SH-SY5Y (cell line): ENCODE data around the gene TENM4.
A peak's percentile ranks its signal among the peaks of the same experiment; 100 is the strongest.

Experiments
- GATA2 ChIP-seq: IDR thresholded peaks from 2 replicates; pipeline ENCODE4 v1.6.1; 2011; ENCODE audit warnings: mild to moderate bottlenecking, low read depth, low read length
- GATA3 ChIP-seq: IDR thresholded peaks from 2 replicates; pipeline ENCODE4 v1.6.1; 2011; ENCODE audit warnings: low read depth, mild to moderate bottlenecking, low read length, moderate library complexity

TENM4 gene

DNA sequence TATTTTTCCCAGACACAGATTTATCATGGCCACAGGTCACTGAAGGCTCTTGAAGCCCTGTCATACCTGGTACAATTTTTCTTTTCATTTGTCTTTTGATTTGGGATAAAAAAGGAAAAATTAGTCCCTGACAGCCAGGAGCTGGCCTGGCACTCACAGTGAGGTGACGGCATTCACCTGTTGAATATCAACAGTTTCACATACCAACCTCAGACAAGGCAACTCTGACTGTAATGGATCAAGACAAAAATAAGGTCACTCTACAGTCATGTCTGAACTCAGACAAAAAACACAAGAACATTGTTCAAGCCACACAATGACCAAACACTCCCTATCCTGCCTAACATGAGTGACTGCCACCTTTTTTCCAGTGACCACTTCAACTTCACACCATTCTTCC lies 392.9 kb downstream of the TENM4 start:
- TF ChIP-seq GATA2 (no peak), GATA3 (no peak)

DNA sequence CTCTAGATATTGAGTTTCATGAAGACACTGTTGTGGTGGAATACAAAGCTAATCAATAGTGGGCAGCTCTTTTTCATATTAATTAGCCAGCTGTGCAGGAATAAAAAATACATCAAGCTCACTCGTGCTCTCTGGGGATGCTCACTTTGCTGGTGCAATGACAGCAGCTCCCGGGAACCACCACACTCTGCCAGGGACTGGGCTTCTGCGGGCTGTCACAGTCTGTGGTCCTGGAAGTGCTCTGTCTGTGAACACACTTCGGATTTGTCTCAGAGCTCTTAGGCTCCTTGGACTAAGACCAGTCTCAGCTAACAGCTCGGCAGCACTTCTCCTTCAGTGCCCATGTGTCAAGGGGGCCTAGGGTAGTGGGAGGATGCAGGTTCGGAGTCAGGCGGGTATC lies 393.5 kb downstream of the TENM4 start:
- TF ChIP-seq GATA3 (no peak), GATA2 (no peak)

DNA sequence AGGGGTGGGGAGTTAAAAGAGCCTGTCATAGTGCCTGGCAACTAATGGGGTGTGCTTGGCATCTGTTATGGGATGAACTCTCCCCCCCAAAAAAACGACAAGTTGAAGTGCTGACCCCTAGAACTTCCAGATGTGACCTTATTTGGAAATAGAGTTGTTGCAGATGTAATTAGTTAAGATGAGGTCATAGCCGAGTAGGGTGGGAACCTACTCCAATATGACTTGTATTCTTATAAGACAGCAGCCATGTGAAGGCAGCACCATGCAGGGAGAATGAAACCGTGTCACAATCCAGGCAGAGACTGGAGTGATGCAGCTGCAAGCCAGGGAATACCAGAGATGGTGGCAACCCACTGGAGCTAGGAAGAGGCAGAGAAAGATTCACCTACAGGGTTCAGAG lies 394.5 kb downstream of the TENM4 start:
- no peak for TF ChIP-seq GATA3
- TF ChIP-seq GATA2, result no peak

DNA sequence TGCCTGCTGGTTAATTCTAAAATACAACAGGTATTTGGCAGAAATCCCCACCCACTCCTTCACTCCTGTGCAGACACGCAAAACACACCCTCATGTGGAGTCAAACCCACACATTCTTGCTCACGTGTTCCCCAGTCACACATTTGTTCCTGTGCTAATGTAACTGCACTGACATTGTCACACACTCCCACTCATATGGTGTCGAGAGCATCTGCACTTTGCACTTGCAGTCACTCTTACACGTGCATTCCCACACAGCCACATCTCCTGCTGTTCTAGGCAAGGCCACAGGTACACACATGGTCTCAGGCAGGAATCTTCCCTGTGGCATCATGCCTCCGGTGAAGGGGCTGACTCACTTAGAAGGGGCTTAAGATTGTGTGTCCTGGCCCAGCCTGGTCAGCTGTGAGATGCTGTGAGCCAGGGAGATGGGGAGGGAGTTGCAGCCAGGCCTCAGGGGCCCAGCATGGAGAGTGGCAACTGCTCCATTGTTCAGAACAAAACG lies 395.0 kb downstream of the TENM4 start:
- 0 out of 2 replicates have a peak, but pooled peaks have one; percentile 46 for TF ChIP-seq GATA2
- no peak for TF ChIP-seq GATA3

DNA sequence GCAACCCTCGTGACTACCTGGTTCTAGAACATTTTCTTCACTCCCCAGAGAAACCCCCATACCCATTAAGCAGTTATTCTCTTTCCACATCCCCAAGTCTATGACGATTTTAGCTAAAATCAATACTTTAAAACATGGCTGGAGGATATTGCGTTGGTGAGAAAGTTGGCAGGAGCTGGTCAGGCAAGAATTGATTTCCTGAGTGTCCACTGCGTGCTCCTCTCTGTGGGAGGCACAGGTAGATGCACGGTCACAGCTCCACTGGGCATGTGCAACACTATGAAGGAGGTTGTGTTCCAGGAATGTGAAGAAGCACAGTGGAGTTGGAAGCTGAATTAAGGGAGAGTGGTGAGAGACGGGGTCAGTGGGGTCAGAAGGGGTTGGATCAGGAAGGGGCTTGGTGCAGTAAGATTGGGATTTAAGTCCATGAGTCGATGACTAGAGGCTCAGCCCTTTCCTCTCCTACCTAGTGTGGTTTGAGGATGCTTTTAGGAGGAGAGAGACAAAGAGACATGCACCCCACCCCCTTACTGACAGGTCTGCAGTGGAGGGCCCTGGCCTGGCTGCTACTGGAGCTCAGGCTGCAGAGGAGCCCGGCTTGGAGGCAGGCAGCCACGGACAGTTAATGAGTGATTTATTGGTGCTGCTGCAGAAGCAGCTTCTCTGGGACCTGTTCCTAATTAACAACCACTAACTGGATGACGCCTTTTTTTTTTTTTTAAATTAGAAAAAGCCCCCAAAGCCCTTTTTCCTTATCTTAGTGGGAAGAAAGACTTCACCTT lies 395.6 kb downstream of the TENM4 start:
- TF ChIP-seq GATA3 (no peak), GATA2 (no peak; the same call in 1 of the 2 replicates)

DNA sequence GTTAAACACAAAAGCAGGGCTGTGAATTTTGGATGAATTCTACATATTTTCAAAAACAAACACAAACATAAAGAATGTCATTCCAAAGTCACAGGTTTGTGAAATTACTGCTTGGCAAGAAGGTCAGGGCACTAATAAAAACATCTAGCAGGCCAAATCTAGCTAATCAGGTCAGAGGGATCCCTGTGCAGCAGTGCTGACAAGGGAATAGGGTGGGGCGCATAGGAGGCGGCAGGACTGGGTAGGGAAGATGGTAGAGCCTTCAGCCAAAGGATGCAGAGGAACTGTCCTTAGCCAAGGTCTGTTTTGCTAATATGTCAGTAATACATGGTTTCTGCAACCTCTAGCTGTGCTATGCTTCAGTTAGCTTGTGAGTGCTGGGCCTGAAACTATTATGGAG lies 396.6 kb downstream of the TENM4 start:
- TF ChIP-seq GATA2 (no peak), GATA3 (no peak)

DNA sequence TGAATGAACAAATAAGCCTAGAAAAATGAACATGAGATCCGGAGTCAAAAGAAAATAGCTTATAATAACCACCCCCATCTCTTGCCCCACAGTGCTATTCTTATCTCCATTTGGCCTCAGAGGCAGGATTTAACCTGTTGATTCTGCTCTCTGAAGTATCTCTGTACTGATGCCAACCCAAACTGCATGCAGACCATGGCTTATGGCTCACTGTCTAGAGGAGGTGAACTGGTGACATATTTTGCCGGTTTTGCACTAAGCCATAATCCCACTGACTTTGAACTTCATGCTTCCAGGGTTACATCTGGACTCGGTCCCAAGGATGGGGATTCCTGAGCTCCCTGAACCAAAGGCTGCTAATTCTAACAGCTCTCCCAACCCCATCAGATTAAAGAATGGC lies 397.1 kb downstream of the TENM4 start:
- TF ChIP-seq GATA2, result no peak
- TF ChIP-seq GATA3, result no peak

DNA sequence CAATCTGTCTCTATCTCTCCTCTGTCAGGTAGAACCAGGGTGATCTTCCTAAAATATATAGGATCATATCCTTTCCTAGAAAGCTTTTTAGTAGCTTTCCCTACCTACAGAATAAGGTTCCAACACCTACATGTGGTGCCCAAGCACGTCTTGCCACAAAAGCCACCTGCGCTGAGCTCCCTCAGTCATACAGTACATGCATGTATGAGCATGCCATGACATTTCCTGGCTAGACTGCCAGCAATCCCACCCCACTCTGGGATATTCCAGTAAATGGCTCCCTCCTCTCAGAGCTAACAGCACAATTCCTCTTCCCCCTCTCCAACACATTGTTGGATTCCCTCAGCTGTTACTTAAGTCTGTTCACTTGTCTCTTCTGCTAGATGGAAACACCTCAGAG lies 398.0 kb downstream of the TENM4 start:
- TF ChIP-seq GATA2 (no peak), GATA3 (no peak)

DNA sequence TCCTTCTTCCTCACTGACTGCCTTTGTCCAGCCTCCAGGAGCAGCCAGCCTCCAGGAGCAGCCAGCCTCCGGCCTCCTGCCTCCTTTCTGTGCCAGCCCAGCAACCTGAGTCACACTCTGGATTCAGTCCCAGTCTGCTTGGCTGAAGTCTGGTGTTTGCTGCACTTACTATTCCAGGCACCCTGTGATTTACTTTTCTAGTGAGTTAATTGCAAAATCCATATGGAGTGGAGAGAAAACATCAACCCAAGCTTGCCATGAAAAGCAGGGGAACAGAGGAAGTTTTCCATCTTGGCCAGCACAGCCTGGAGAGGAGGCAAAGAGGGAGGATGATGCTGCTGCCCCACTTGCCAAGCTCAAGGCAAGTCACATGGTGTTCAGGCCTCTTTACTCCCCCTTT lies 400.5 kb downstream of the TENM4 start:
- TF ChIP-seq GATA3 (no peak), GATA2 (no peak)

DNA sequence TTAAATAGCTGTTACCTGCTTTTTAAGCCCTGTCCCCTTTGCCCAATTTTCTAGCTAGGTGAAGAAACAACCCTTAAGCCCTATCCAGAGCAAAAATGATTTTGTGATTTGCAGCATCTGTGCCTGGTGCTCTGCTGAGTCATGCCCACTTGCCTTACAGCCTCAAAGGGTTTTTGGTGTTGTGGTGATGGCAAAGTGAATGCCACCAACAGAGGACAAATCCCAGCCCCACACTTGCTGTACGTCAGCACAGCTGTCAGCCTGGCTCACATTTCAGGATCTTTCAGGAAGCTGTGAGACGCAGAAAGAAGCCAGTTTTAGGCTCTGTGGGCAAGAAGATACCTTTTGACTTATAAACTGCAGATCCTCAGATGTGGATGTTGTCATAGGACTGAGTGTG lies 401.7 kb downstream of the TENM4 start:
- TF ChIP-seq GATA2 (no peak), GATA3 (no peak)

DNA sequence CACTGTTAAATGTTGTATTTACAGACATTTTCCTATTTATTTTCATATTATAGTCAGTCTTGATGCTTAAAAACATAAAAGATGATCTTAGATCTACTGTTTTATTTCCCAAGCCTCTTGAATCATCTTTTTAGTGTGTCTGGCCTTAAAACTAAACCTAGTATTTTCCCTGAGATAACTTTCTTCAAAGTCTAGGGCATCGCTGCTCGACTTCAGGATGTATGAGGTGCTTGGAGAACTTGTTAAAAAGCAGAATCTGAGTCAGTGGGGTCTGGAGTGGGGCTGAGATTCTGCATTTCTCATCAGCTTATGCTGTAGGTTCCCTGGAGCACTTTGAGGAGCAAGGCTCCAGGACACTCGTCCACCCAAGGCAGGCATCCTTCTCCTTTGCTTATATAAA lies 404.9 kb downstream of the TENM4 start:
- TF ChIP-seq GATA2 (no peak), GATA3 (no peak)

DNA sequence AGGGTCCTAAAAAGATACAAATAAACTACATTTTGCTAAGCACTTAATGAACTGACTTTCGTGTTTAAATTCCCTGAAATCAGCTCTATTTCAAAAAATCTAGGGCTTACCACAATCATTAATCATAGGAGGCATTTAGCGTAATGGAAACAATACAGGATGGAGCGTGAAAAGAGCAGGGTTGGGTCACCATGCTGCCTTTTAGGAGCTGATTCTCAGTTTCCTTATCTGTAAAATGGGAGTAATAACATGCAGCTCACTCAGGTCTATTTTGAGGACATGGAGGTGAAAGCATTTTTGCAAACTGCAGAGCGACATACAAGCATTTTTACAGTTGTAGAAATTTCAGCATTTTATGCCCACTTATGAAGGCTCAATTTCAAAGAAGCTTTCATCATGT lies 407.0 kb downstream of the TENM4 start:
- TF ChIP-seq GATA2 (no peak), GATA3 (no peak)

DNA sequence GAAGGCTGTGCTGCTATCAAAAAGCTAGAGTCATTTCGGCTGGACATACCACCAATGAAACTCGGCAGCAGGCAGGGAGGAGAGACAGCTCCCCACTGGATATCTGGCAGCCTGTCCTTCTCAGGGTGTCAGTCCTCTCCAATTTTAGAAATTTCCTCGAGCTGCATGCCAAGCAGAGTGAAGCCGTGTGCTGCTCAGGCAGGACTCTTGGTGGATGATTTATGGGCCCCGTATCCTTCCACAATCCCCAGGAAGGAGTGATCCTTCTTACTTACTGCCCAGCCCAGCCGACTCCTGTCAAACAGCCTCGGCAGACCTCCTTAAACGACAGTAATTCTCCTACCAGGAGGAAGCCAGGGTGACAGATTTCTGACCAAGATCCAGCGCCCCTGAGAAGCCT lies 410.4 kb downstream of the TENM4 start:
- no peak for TF ChIP-seq GATA3
- TF ChIP-seq GATA2, result no peak

DNA sequence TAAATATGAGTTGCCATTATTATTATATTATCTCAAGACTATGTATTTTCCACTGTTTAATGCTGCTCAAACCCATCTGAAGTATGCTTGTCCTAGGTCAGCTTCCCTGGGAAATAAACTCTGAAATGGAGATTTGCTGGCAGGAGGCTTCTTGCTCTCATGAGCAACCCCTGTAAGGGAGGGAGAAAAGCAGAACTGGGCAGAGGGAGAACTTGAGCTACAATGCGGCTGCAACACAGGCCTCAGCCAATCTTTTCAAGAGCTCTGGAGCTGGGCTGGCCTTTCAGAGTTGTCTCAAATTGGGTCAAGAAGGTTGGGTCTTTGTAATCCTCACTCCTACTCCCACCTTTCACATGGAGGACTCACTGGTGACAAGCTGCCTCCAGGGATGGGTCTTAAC lies 412.6 kb downstream of the TENM4 start:
- TF ChIP-seq GATA3 (no peak), GATA2 (no peak)

DNA sequence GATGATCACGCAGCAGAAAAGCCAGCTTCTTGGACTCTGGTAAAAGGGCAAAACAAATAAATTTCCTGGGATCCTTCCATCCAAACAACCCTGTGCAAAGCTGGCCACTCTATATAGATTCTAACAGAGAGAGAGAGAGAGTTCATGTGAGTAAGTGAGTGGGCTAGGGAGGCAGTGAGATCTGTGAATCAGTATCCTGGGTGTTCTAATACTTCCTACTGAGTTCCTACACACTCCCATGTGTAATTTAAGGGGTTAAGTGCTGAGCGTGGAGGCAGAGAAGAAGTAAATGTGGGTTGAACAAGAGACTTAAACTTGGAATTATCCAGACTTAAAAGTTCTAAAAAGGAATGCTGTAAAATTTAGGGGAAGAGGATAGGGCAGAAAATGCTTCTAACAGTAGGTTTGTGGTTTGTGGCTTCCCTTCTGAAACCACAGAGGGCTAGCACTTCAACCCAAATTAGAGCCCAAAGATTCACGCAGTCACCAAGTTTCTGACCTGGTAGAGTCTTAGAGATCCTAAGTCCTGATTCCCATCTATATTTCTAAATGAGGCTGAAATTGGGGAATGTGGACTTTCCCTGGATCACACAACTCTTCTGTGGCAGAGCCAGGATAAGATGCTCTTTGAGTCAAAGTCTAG lies 413.9 kb downstream of the TENM4 start:
- TF ChIP-seq GATA2, result no peak
- no peak for TF ChIP-seq GATA3

DNA sequence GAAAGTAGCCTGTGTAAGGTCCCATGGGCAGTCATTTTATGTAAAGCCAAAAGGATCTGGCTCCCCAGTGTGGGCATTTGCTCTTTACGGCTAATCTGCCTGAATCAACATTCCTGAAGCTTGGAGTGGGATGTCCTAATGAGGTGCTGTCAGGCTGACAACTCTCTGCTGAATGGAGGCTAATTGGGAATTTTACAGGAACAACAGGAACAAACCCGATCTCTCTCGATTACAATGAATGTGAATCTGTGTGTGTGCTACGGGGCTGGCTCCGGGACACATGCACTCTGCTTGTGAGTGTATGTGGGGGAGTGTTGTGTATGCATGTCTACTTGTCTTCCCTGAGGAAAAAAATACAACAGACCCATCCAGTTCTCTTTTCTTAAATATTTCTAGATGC lies 415.2 kb downstream of the TENM4 start:
- TF ChIP-seq GATA2 (no peak), GATA3 (no peak)
